H1 (cell line): ENCODE measurements around the gene TCN2. TPM values are rescaled to one million over a fixed set of nuclear protein-coding genes. Genes with fewer than 3 reads are reported as not detected.

Experiments used
- CTCF ChIA-PET: fragments of 300-600 bp; sonication (Branson Sonifier 250); formaldehyde crosslinking; loops from one replicate; lab custom pipeline; 2021; ENCODE audit not compliant: partially characterized antibody; lab: Charles Lee
- POLR2A ChIA-PET: fragments of 300-600 bp; sonication (Branson Sonifier 250); formaldehyde crosslinking; loops from one replicate; lab custom pipeline; 2021; ENCODE audit warnings: inconsistent platforms; ENCODE audit not compliant: partially characterized antibody; lab: Charles Lee
- DNase-seq, 2 experiments: peaks; one replicate each; pipeline versions ENCODE4 v3.0.0 to v3.0.0-alpha.2; 2010 to 2022; ENCODE audit warnings: low spot score in 2 of 2, low read depth in 1 of 2, mixed read lengths in 1 of 2
- FAIRE-seq: peaks from 2 replicates; lab custom pipeline; 2011; peaks lifted over from hg19 to GRCh38; lab: Jason Lieb, UNC
- H2AFZ ChIP-seq: 2 replicates; pipeline ENCODE4 v1.8.1; 2012; ENCODE audit warnings: low read length, inconsistent platforms
- H2AK5ac ChIP-seq: 2 replicates; pipeline ENCODE4 v1.6.1; 2013; ENCODE audit warnings: low read depth, low read length
- H2BK120ac ChIP-seq: replicated peaks from 2 replicates; pipeline ENCODE3; 2013; ENCODE audit warnings: low read depth, low read length, inconsistent platforms
- H2BK12ac ChIP-seq: 2 replicates; pipeline ENCODE4 v1.6.1; 2013; ENCODE audit warnings: low read depth, low read length
- H2BK15ac ChIP-seq: 2 replicates; pipeline ENCODE4 v1.6.1; 2013; ENCODE audit warnings: low read length
- H2BK20ac ChIP-seq: 2 replicates; pipeline ENCODE4 v1.6.1; 2013; ENCODE audit warnings: low read length
- H2BK5ac ChIP-seq: 2 replicates; pipeline ENCODE4 v1.6.1; 2013; ENCODE audit warnings: low read depth, low read length
- H3K14ac ChIP-seq: 2 replicates; pipeline ENCODE4 v1.6.1; 2013; ENCODE audit warnings: inconsistent platforms; ENCODE audit not compliant: insufficient read length
- H3K18ac ChIP-seq: 2 replicates; pipeline ENCODE4 v1.6.1; 2013; ENCODE audit warnings: low read length; ENCODE audit errors: extremely low read depth
- H3K23ac ChIP-seq: 2 replicates; pipeline ENCODE4 v1.6.1; 2013; ENCODE audit warnings: inconsistent platforms; ENCODE audit not compliant: insufficient read length
- H3K23me2 ChIP-seq: 2 replicates; pipeline ENCODE4 v1.6.1; 2013; ENCODE audit warnings: low read depth, low read length
- H3K27ac ChIP-seq: 2 replicates; pipeline ENCODE4 v1.6.1; 2011; ENCODE audit warnings: low read depth, low read length, inconsistent platforms
- H3K27me3 ChIP-seq, 4 experiments: replicated peaks in 1 of 4; 1 replicate in 1 of 4; 2 replicates in 3 of 4; pipeline versions ENCODE4 v1.6.1 to v1.8.1; 2011 to 2013; ENCODE audit warnings: low read length in 3 of 4, mild to moderate bottlenecking in 3 of 4, inconsistent platforms in 2 of 4, mixed read lengths in 2 of 4, moderate library complexity in 1 of 4; ENCODE audit not compliant: control insufficient read depth in 3 of 4, insufficient read depth in 3 of 4; ENCODE audit errors: extremely low read depth in 1 of 4
- H3K36me3 ChIP-seq, 4 experiments: 2 replicates each; pipeline versions ENCODE4 v1.6.1 to v1.8.1; 2011 to 2013; ENCODE audit warnings: mild to moderate bottlenecking in 4 of 4, low read length in 3 of 4, moderate library complexity in 2 of 4, control low read depth in 1 of 4, inconsistent platforms in 1 of 4; ENCODE audit not compliant: insufficient read depth in 4 of 4, control insufficient read depth in 2 of 4
- H3K4ac ChIP-seq: replicated peaks from 2 replicates; pipeline ENCODE3; 2013; ENCODE audit warnings: low read length, low read depth, mixed read lengths, inconsistent platforms; ENCODE audit not compliant: insufficient read length
- H3K4me1 ChIP-seq, 4 experiments: replicated peaks in 1 of 4; 1 replicate in 1 of 4; 2 replicates in 3 of 4; pipeline versions ENCODE4 v1.6.1 to v1.8.1; 2011 to 2013; ENCODE audit warnings: low read length in 3 of 4, inconsistent platforms in 2 of 4, mixed read lengths in 1 of 4; ENCODE audit not compliant: insufficient read depth in 4 of 4, control insufficient read depth in 3 of 4
- H3K4me2 ChIP-seq, 2 experiments: 2 replicates each; pipeline versions ENCODE4 v1.6.1 to v1.8.1; 2011 to 2013; ENCODE audit warnings: low read depth in 2 of 2, low read length in 2 of 2, control low read depth in 1 of 2, inconsistent platforms in 1 of 2, mild to moderate bottlenecking in 1 of 2; ENCODE audit not compliant: insufficient read depth in 1 of 2
- H3K4me3 ChIP-seq, 4 experiments: fragments of 200-600, 300-600 bp in 1 of 4; sonication (generic), shearing (Covaris generic), sonication (Bioruptor Twin) in 1 of 4; 2 replicates each; pipeline versions ENCODE4 v1.5.1 to v1.8.1; 2011 to 2016; ENCODE audit warnings: low read length in 4 of 4, low read depth in 3 of 4, control low read depth in 2 of 4, inconsistent platforms in 2 of 4, mild to moderate bottlenecking in 2 of 4, mixed read lengths in 1 of 4, moderate library complexity in 1 of 4; ENCODE audit not compliant: insufficient read depth in 2 of 4; ENCODE audit errors: extremely low read depth in 1 of 4
- H3K56ac ChIP-seq: replicated peaks from 2 replicates; pipeline ENCODE3; 2013; ENCODE audit warnings: low read depth, mild to moderate bottlenecking, mixed read lengths, low read length, inconsistent platforms; ENCODE audit not compliant: insufficient read length
- H3K79me1 ChIP-seq: 2 replicates; pipeline ENCODE4 v1.6.1; 2013; ENCODE audit warnings: low read depth, low read length, control low read depth
- H3K79me2 ChIP-seq, 2 experiments: 2 replicates each; pipeline versions ENCODE4 v1.6.1 to v1.8.1; 2012 to 2013; ENCODE audit warnings: low read length in 2 of 2, mild to moderate bottlenecking in 2 of 2, inconsistent platforms in 1 of 2; ENCODE audit not compliant: insufficient read depth in 2 of 2, control insufficient read depth in 1 of 2
- H3K9ac ChIP-seq, 4 experiments: replicated peaks in 1 of 4; 1 replicate in 1 of 4; 2 replicates in 3 of 4; pipeline versions ENCODE4 v1.6.1 to v1.8.1; 2011 to 2013; ENCODE audit warnings: low read depth in 3 of 4, low read length in 3 of 4, control low read depth in 2 of 4, mild to moderate bottlenecking in 2 of 4, moderate library complexity in 2 of 4, inconsistent platforms in 1 of 4; ENCODE audit errors: extremely low read depth in 1 of 4
- H3K9me3 ChIP-seq, 2 experiments: 2 replicates each; pipeline versions ENCODE4 v1.6.1 to v1.8.1; 2012 to 2013; ENCODE audit warnings: mild to moderate bottlenecking in 2 of 2, moderate library complexity in 2 of 2, control low read depth in 1 of 2, inconsistent platforms in 1 of 2, low read depth in 1 of 2, low read length in 1 of 2, mixed read lengths in 1 of 2; ENCODE audit not compliant: insufficient read depth in 2 of 2
- H4K20me1 ChIP-seq, 2 experiments: replicated peaks in 1 of 2; 2 replicates each; pipeline versions ENCODE3 to v1.8.1; 2011 to 2013; ENCODE audit warnings: inconsistent platforms in 2 of 2, low read length in 2 of 2, mild to moderate bottlenecking in 1 of 2; ENCODE audit not compliant: insufficient read depth in 2 of 2, control insufficient read depth in 1 of 2
- H4K5ac ChIP-seq: 2 replicates; pipeline ENCODE4 v1.6.1; 2013; ENCODE audit warnings: low read length, low read depth, mixed read lengths, inconsistent platforms; ENCODE audit not compliant: insufficient read length
- H4K8ac ChIP-seq: 2 replicates; pipeline ENCODE4 v1.8.0; 2013; ENCODE audit warnings: mild to moderate bottlenecking, moderate library complexity, low read length, inconsistent platforms; ENCODE audit not compliant: insufficient read depth; ENCODE audit errors: extremely low read depth
- H4K91ac ChIP-seq: replicated peaks from 2 replicates; pipeline ENCODE3; 2013; ENCODE audit warnings: low read length, mixed read lengths, inconsistent platforms; ENCODE audit not compliant: insufficient read length
- EGR1 ChIP-seq: IDR thresholded peaks from 2 replicates; pipeline ENCODE4 v1.6.1; 2011; ENCODE audit warnings: low read depth, low read length, borderline replicate concordance
- EP300 ChIP-seq, 2 experiments: IDR thresholded peaks; 1 replicate in 1 of 2; 2 replicates in 1 of 2; pipeline ENCODE4 v1.6.1; 2011 to 2012; ENCODE audit warnings: low read depth in 2 of 2, low read length in 2 of 2, mild to moderate bottlenecking in 2 of 2, borderline replicate concordance in 1 of 2, inconsistent platforms in 1 of 2, moderate library complexity in 1 of 2
- GTF2F1 ChIP-seq: IDR thresholded peaks from 2 replicates; pipeline ENCODE4 v1.6.1; 2012; ENCODE audit warnings: low read depth, low read length, improper control_type of control experiment, borderline replicate concordance
- HDAC2 ChIP-seq, 2 experiments: fragments of 300-600 bp in 1 of 2; sonication (generic) in 1 of 2; IDR thresholded peaks; 2 replicates each; pipeline ENCODE4 v1.6.1; 2011 to 2012; ENCODE audit warnings: low read depth in 2 of 2, low read length in 2 of 2, mild to moderate bottlenecking in 2 of 2, moderate library complexity in 2 of 2, borderline replicate concordance in 1 of 2, inconsistent platforms in 1 of 2
- HDAC6 ChIP-seq: IDR thresholded peaks from one replicate; pipeline ENCODE4 v1.7.1; 2012; ENCODE audit warnings: low read depth, mild to moderate bottlenecking, inconsistent platforms, low read length, moderate library complexity
- MAFK ChIP-seq: IDR thresholded peaks from 2 replicates; pipeline ENCODE4 v1.6.1; 2012; ENCODE audit warnings: low read depth, mild to moderate bottlenecking, improper control_type of control experiment, low read length
- PHF8 ChIP-seq: fragments of 200-600 bp; sonication (generic); conservative IDR thresholded peaks from 2 replicates; pipeline ENCODE4 v1.7.1; 2012; ENCODE audit warnings: low read depth, mild to moderate bottlenecking, inconsistent platforms, low read length, moderate library complexity
- POLR2A ChIP-seq, 2 experiments: IDR thresholded peaks; 1 replicate in 1 of 2; 2 replicates in 1 of 2; pipeline ENCODE4 v1.6.1; 2011; ENCODE audit warnings: low read depth in 2 of 2, low read length in 2 of 2, mild to moderate bottlenecking in 2 of 2; ENCODE audit errors: control extremely low read depth in 1 of 2
- RFX5 ChIP-seq: IDR thresholded peaks from 2 replicates; pipeline ENCODE4 v1.6.1; 2011; ENCODE audit warnings: low read depth, low read length, improper control_type of control experiment, borderline replicate concordance
- RNF2 ChIP-seq: fragments of 200-900, 300-1000 bp; sonication (generic); IDR thresholded peaks from 2 replicates; pipeline ENCODE4 v1.7.1; 2016; ENCODE audit warnings: borderline replicate concordance, low read depth, mild to moderate bottlenecking, antibody characterized with exemption, low read length; ENCODE audit not compliant: poor library complexity, severe bottlenecking; ENCODE audit errors: missing control alignments
- SIX5 ChIP-seq: IDR thresholded peaks from 2 replicates; pipeline ENCODE4 v1.6.1; 2011; ENCODE audit warnings: mild to moderate bottlenecking, low read depth, low read length
- WGBS, 2 experiments: shearing (Covaris generic) in 1 of 2; methylation state at CpG; one replicate each; pipeline versions ENCODE4 v1.1.6 to v1.1.7; 2013 to 2015; ENCODE audit warnings: low lambda C conversion rate in 2 of 2, mixed read lengths in 2 of 2, inconsistent platforms in 1 of 2, low coverage in 1 of 2, missing lambda C conversion rate in 1 of 2; ENCODE audit not compliant: insufficient replicate concordance in 2 of 2, insufficient coverage in 1 of 2, insufficient read length in 1 of 2; ENCODE audit errors: extremely low coverage in 1 of 2, missing lambda C conversion rate in 1 of 2; 5-methylcytosine and 5-hydroxymethylcytosine counted together
- polyA plus RNA-seq, 7 experiments: library from polyadenylated mRNA; depleted of rRNA in 3 of 7; stranded (reverse) in 5 of 7; unstranded in 2 of 7; fragments of >200 nt in 5 of 7; fragments of 200-250 nt in 2 of 7; gene quantifications; 1 replicate in 5 of 7; 2 replicates in 1 of 7; 4 replicates in 1 of 7; pipeline versions ENCODE4 v1.2.1 to v1.2.3, GENCODE V29; 2011 to 2013; ENCODE audit warnings: missing spikeins in 2 of 7, mixed read lengths in 2 of 7
- total RNA-seq: library from RNA; stranded (reverse); fragmentation: NEBNext Ultra II Directional; extraction: Animal tissue kit (Norgen Biotek cat#: 25700); gene quantifications from 2 replicates; pipeline ENCODE4 v1.2.1, GENCODE V29; 2021

The TCN2 gene
- total and polyA plus RNA-seq, 2 of the 8 experiments (the other 6 are each of a cell fraction or from before 2014, with no cell fraction given) = 30.0 to 87.8 TPM

DNA sequence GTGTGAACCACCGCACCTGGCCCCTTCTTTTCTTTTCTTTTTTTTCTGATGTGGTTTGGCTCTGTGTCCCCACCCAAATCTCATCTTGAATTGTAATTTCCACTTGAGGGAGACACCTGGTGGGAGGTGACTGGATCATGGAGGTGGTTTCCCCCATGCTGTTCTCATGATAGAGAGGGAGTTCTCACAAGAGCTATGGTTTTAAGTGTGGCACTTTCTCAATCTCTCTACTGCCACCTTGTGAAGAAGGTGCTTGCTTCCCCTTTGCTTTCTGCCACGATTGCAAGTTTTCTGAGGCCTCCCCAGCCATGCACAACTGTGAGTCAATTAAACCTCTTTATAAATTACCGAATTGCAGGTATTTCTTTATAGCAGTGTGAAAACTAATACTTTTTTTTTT, 4.9 kb upstream of the TCN2 start:
- FAIRE-seq = peak; percentile 42
- TF ChIP-seq MAFK = peak; percentile 44; the same call in 1 of the 2 replicates
- TF ChIP-seq GTF2F1 = no peak
- no peak for TF ChIP-seq RNF2
- no peak for TF ChIP-seq EGR1
- no peak for TF ChIP-seq SIX5
- TF ChIP-seq RFX5 = no peak
- no peak for TF ChIP-seq POLR2A (IDR thresholded peaks at IDR 0.05; ENCODE audit: control extremely low read depth in 1 of 2, low read depth in 2 of 2, low read length in 2 of 2)
- TF ChIP-seq HDAC2 (IDR thresholded peaks at IDR 0.05; ENCODE audit: borderline replicate concordance in 1 of 2, low read depth in 2 of 2, low read length in 2 of 2) = no peak
- no peak for TF ChIP-seq HDAC6
- no peak for TF ChIP-seq PHF8
- no peak for TF ChIP-seq EP300 (IDR thresholded peaks at IDR 0.05; ENCODE audit: borderline replicate concordance in 1 of 2, low read depth in 2 of 2, low read length in 2 of 2)

More for the DNA sequence above, 4.9 kb upstream of the TCN2 start:
- H3K4ac ChIP-seq = no peak overlapping the region
- no peak overlapping the region for H3K4me3 ChIP-seq
- DNase-seq = no peak
- H3K14ac ChIP-seq = no peak overlapping the region
- no peak overlapping the region for H3K27ac ChIP-seq
- no peak overlapping the region for H3K56ac ChIP-seq
- peaks cover 0 to 2% of the 10 kb centered on the region in 2 experiments for H4K20me1 ChIP-seq
- H2BK5ac ChIP-seq = no peak overlapping the region
- H2AFZ ChIP-seq = no peak overlapping the region
- no peak overlapping the region for H2BK15ac ChIP-seq
- H3K23ac ChIP-seq = no peak overlapping the region
- peaks cover 4% of the 10 kb centered on the region; the same call in 1 of the 2 replicates for H3K23me2 ChIP-seq
- H3K9me3 ChIP-seq = no peaks in the 10 kb centered on the region
- H3K79me1 ChIP-seq = no peaks in the 10 kb centered on the region
- H3K79me2 ChIP-seq = no peaks in the 10 kb centered on the region
- H2BK120ac ChIP-seq = no peak overlapping the region
- ChIA-PET CTCF (interaction anchor here (0.6 to 5.8 kb wide), 17 partner anchors 10 to 1881 kb away, joined by 3 to 40 read pairs (median 4); partner anchors contain the start of gene PES1), POLR2A (interaction anchor here (3.6 kb wide), 1 partner anchor 12 kb away, joined by 16 read pairs; the partner anchor contains the start of gene PES1)
- no peak overlapping the region for H4K91ac ChIP-seq
- H3K18ac ChIP-seq = no peak overlapping the region
- H2BK12ac ChIP-seq = no peak overlapping the region
- H3K4me1 ChIP-seq = peaks cover 3 to 10% (median 5%) of the 10 kb centered on the region in 4 experiments; a peak in 6 of 7 replicates
- H3K27me3 ChIP-seq = no peaks in the 10 kb centered on the region
- no peak overlapping the region for H2BK20ac ChIP-seq
- H3K36me3 ChIP-seq = no peaks in the 10 kb centered on the region
- no peak overlapping the region for H2AK5ac ChIP-seq
- H3K4me2 ChIP-seq = no peak overlapping the region
- no peak overlapping the region for H3K9ac ChIP-seq
- no peak overlapping the region for H4K8ac ChIP-seq
- whole genome bisulfite sequencing, 2 experiments = 63% methylated on average over 3 of the region's 3 CpGs; no CpG with 5 or more reads in 1 of the 2 experiments
- H4K5ac ChIP-seq = no peak overlapping the region
